ENCODE results near the gene NOM1.

The NOM1 gene

GRCh38 chr7:156985101-156985992, 35.8 kb downstream of the NOM1 start:
- peak; percentile 74 for DNase-seq

GRCh38 chr7:156986378-156986777, 36.9 kb downstream of the NOM1 start:
- DNase-seq: no peak

GRCh38 chr7:156988343-156989185, 39.1 kb downstream of the NOM1 start:
- no peak for DNase-seq

GRCh38 chr7:156989766-156990535, 40.4 kb downstream of the NOM1 start:
- no peak for DNase-seq

GRCh38 chr7:156993021-156993924, 43.8 kb downstream of the NOM1 start:
- DNase-seq: no peak

- DNase-seq: no peak
Observed at GRCh38 chr7:156993925-156994235, 44.4 kb downstream of the NOM1 start.

- DNase-seq: no peak
Observed at GRCh38 chr7:156994417-156994816, 44.9 kb downstream of the NOM1 start.

- no peak for DNase-seq
Observed at GRCh38 chr7:156998988-156999957, 49.8 kb downstream of the NOM1 start.

GRCh38 chr7:156999958-157000726, 50.6 kb downstream of the NOM1 start:
- no peak for DNase-seq

GRCh38 chr7:157000741-157001653, 51.5 kb downstream of the NOM1 start:
- no peak for DNase-seq

GRCh38 chr7:157001920-157002818, 52.7 kb downstream of the NOM1 start:
- no peak for DNase-seq

GRCh38 chr7:157002819-157003421, 53.4 kb downstream of the NOM1 start:
- no peak for DNase-seq

GRCh38 chr7:157003445-157003755, 53.9 kb downstream of the NOM1 start:
- DNase-seq: no peak

- no peak for DNase-seq
Observed at GRCh38 chr7:157003756-157004520, 54.4 kb downstream of the NOM1 start.

GRCh38 chr7:157004521-157005455, 55.3 kb downstream of the NOM1 start:
- no peak for DNase-seq
